HEK293T (cell line): Measurements from ENCODE around the gene KCNB1.

ENCODE experiments used
- CTCF ChIA-PET: fragments of 350-600 bp; formaldehyde crosslinking; extraction: SDS; loops from one replicate; lab custom pipeline; 2021; ENCODE audit warnings: antibody characterized with exemption, inconsistent platforms; lab: Yijun Ruan, JAX
- POLR2A ChIA-PET: fragments of 350-600 bp; formaldehyde crosslinking; extraction: SDS; loops from one replicate; lab custom pipeline; 2020; ENCODE audit warnings: antibody characterized with exemption, inconsistent platforms; lab: Yijun Ruan, JAX
- DNase-seq: peaks from one replicate; pipeline ENCODE4 v3.0.0; 2012; ENCODE audit warnings: mixed read lengths; ENCODE audit errors: extremely low spot score
- ARNT ChIP-seq: fragments of 450-650 bp; IDR thresholded peaks from 2 replicates; pipeline ENCODE4 v1.6.1; 2017; ENCODE audit warnings: mild to moderate bottlenecking
- BHLHE40 ChIP-seq: fragments of 450-650 bp; IDR thresholded peaks from 2 replicates; pipeline ENCODE4 v1.6.1; 2016; ENCODE audit warnings: mild to moderate bottlenecking, moderate library complexity, borderline replicate concordance
- CTBP1 ChIP-seq: fragments of 450-650 bp; IDR thresholded peaks from 2 replicates; pipeline ENCODE4 v1.6.1; 2016; ENCODE audit warnings: borderline replicate concordance
- ELF4 ChIP-seq: fragments of 450-650 bp; IDR thresholded peaks from 2 replicates; pipeline ENCODE4 v1.6.1; 2017; ENCODE audit warnings: antibody characterized with exemption
- FOXA1 ChIP-seq: fragments of 450-650 bp; IDR thresholded peaks from 2 replicates; pipeline ENCODE4 v1.6.1; 2016; ENCODE audit warnings: mild to moderate bottlenecking
- FOXK2 ChIP-seq: fragments of 450-650 bp; IDR thresholded peaks from 2 replicates; pipeline ENCODE4 v1.6.1; 2016; ENCODE audit warnings: mild to moderate bottlenecking
- FOXM1 ChIP-seq: fragments of 450-650 bp; IDR thresholded peaks from 2 replicates; pipeline ENCODE4 v1.6.1; 2017; ENCODE audit warnings: mild to moderate bottlenecking, borderline replicate concordance
- HDGF ChIP-seq: fragments of 450-650 bp; IDR thresholded peaks from 2 replicates; pipeline ENCODE4 v1.6.1; 2017; ENCODE audit warnings: antibody characterized with exemption, borderline replicate concordance
- L3MBTL2 ChIP-seq: fragments of 450-650 bp; conservative IDR thresholded peaks from 2 replicates; pipeline ENCODE4 v1.6.1; 2016; ENCODE audit warnings: mild to moderate bottlenecking
- LEF1 ChIP-seq: fragments of 450-650 bp; IDR thresholded peaks from 2 replicates; pipeline ENCODE4 v1.6.1; 2017; ENCODE audit warnings: mild to moderate bottlenecking, borderline replicate concordance
- NFRKB ChIP-seq: fragments of 450-650 bp; IDR thresholded peaks from 2 replicates; pipeline ENCODE4 v1.6.1; 2016; ENCODE audit warnings: mild to moderate bottlenecking, moderate library complexity
- PKNOX1 ChIP-seq: fragments of 450-650 bp; IDR thresholded peaks from 2 replicates; pipeline ENCODE4 v1.6.1; 2016
- SP1 ChIP-seq: fragments of 450-650 bp; IDR thresholded peaks from 2 replicates; pipeline ENCODE4 v1.6.1; 2017
- SUZ12 ChIP-seq: fragments of 450-650 bp; IDR thresholded peaks from 2 replicates; pipeline ENCODE4 v1.6.1; 2016; ENCODE audit warnings: mild to moderate bottlenecking
- TARDBP ChIP-seq: fragments of 450-650 bp; IDR thresholded peaks from 2 replicates; pipeline ENCODE4 v1.6.1; 2016
- ZNF384 ChIP-seq: fragments of 450-650 bp; IDR thresholded peaks from 2 replicates; pipeline ENCODE4 v1.6.1; 2016

The KCNB1 gene

GRCh38 chr20:49427751-49428518, 54.5 kb downstream of the KCNB1 start:
- TF ChIP-seq ARNT (no peak), CTBP1 (no peak), FOXA1 (no peak), NFRKB (no peak), FOXM1 (no peak), L3MBTL2 (no peak), ZNF384 (no peak), LEF1 (no peak), ELF4 (no peak), BHLHE40 (no peak)
- ChIA-PET CTCF (no interaction called here), POLR2A (interaction anchor here (1.0 kb wide), 1 partner anchor 20 kb away, joined by 3 read pairs; no protein-coding TSS in a partner anchor)
- no peak for DNase-seq

- TF ChIP-seq SUZ12 = no peak
- no peak for TF ChIP-seq FOXM1
- TF ChIP-seq CTBP1 = no peak
- no peak for TF ChIP-seq PKNOX1
- no peak for TF ChIP-seq L3MBTL2
- TF ChIP-seq LEF1 = no peak
- no peak for TF ChIP-seq FOXA1
- POLR2A ChIA-PET = interaction anchor here (1.0 kb wide), 1 partner anchor 21 kb away, joined by 3 read pairs; no protein-coding TSS in a partner anchor
Measured at GRCh38 chr20:49426873-49427272, 55.6 kb downstream of the KCNB1 start.

GRCh38 chr20:49426395-49426794, 56.1 kb downstream of the KCNB1 start:
- POLR2A ChIA-PET = no interaction called here
- no peak for DNase-seq
- CTCF ChIA-PET = no interaction called here
- TF ChIP-seq SUZ12 = no peak
- no peak for TF ChIP-seq CTBP1
- TF ChIP-seq ARNT = no peak
- TF ChIP-seq FOXM1 = no peak
- no peak for TF ChIP-seq PKNOX1
- no peak for TF ChIP-seq FOXA1
- TF ChIP-seq TARDBP = no peak
- TF ChIP-seq NFRKB = no peak
- no peak for TF ChIP-seq BHLHE40

More at GRCh38 chr20:49426873-49427272, 55.6 kb downstream of the KCNB1 start:
- no peak for DNase-seq
- CTCF ChIA-PET = no interaction called here

GRCh38 chr20:49424536-49424935, 57.9 kb downstream of the KCNB1 start:
- no peak for TF ChIP-seq NFRKB
- no peak for TF ChIP-seq SUZ12
- TF ChIP-seq HDGF = no peak
- TF ChIP-seq ZNF384 = no peak
- POLR2A ChIA-PET = no interaction called here
- no peak for DNase-seq
- CTCF ChIA-PET = no interaction called here

- no peak for DNase-seq
- CTCF ChIA-PET = no interaction called here
- POLR2A ChIA-PET = no interaction called here
- TF ChIP-seq FOXK2 (no peak), NFRKB (no peak), ARNT (no peak), PKNOX1 (no peak), BHLHE40 (no peak), FOXA1 (no peak), ZNF384 (no peak), CTBP1 (no peak), SUZ12 (no peak)
Measured at GRCh38 chr20:49422161-49422560, 60.3 kb downstream of the KCNB1 start.

GRCh38 chr20:49420811-49421295, 61.6 kb downstream of the KCNB1 start:
- CTCF ChIA-PET = no interaction called here
- POLR2A ChIA-PET = no interaction called here
- DNase-seq = no peak
- TF ChIP-seq ELF4 = no peak
- no peak for TF ChIP-seq FOXK2
- TF ChIP-seq PKNOX1 = no peak
- TF ChIP-seq TARDBP = no peak
- no peak for TF ChIP-seq NFRKB
- TF ChIP-seq FOXM1 = no peak
- TF ChIP-seq CTBP1 = no peak
- TF ChIP-seq HDGF = no peak
- no peak for TF ChIP-seq FOXA1
- no peak for TF ChIP-seq LEF1
- no peak for TF ChIP-seq SP1
- TF ChIP-seq ZNF384 = no peak
- no peak for TF ChIP-seq L3MBTL2
- TF ChIP-seq BHLHE40 = no peak
- no peak for TF ChIP-seq SUZ12
- TF ChIP-seq ARNT = no peak
